GM21576 (cell line): ENCODE data around the gene DHRS13.
A peak's percentile ranks its signal among the peaks of the same experiment; 100 is the strongest.
"Not testable (repeated sequence)": the region's sequence is repeated elsewhere in the genome, so short reads cannot be mapped to it uniquely, and the experiment has no call there.

Experiments
- ATAC-seq: cut with Tn5 transposase; IDR thresholded peaks from one replicate; pipeline ENCODE4 v1.9.1; 2021; ENCODE audit warnings: mild to moderate bottlenecking, moderate library complexity; ENCODE audit not compliant: unreplicated experiment

DHRS13 gene

GRCh38 chr17:28861393-28862203 lies 41.3 kb downstream of the DHRS13 start:
- no peak for ATAC-seq

DNA sequence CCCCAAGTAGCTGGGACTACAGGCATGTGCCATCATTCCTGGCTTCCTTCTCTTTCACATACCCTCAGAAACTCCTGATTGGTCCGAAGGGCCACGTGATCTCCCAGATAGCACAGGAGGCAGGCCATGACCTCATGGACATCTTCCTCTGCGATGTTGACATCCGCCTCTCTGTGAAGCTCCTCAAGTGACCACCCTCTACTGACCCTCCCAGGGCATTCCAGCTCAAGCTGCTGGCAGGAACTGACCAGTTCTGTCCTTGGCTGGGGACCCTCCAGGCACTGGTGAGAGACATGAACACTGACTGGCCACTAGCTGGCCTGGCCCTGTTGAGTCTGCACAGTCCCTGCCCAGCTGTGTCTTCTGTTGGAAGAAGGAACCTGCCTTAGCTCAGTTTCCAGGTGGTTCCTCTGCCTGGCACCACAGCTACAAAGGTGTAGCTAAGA lies 42.5 kb downstream of the DHRS13 start:
- ATAC-seq, result no peak

DNA sequence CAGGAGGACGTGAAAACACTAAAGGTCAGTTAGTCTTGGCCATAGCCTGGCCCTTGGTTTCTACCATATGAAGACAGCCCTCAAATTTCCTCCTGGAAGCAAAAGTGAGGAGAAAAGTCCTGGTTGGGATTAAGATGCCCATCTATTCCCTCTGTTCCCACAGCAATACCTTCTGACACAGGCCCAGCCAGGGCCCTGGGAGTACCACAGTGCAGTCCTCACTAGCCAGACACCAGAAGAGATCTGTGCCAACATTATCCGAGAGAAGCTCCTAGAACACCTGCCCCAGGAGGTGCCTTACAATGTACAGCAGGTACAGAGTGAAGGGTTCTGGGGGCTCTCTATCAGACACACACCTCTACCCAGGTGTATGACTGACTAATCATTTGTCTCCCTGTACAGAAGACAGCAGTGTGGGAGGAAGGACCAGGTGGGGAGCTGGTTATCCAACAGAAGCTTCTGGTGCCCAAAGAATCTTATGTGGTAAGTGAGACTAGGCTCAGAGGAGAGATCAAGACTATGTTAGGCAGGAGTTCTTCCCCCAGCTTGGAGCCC lies 44.0 kb downstream of the DHRS13 start:
- ATAC-seq, result no peak

DNA sequence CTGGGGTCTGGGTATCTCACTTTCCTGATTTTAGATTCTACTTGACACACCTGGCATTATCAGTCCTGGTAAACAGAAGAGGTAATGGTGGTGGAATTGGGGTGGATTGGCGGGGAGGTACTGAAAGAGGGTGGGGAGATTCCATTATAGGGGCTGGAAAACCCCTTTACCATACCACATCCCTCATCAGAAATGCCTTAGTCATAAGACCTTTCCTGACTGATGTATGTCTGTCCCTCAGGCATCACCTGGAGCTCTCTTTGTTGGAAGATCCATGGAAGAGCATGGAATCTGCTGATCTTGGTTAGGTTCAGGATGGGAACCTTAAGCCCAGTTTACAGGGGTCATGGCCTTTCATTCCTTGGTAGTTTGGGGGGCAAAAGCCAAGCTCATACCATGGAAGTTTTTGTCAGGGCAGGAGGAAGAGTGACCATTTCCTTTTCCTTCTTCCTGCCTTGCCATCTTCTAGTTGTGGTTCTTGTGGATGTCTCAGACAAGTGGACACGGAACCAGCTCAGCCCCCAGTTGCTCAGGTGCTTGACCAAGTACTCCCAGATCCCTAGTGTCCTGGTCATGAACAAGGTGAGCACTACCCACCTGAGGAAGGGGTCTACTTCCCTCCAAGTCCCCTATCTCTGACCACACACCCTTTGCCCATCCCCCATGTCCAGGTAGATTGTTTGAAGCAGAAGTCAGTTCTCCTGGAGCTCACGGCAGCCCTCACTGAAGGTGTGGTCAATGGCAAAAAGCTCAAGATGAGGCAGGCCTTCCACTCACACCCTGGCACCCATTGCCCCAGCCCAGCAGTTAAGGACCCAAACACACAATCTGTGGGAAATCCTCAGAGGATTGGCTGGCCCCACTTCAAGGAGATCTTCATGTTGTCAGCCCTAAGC lies 44.7 kb downstream of the DHRS13 start:
- ATAC-seq, result no peak

DNA sequence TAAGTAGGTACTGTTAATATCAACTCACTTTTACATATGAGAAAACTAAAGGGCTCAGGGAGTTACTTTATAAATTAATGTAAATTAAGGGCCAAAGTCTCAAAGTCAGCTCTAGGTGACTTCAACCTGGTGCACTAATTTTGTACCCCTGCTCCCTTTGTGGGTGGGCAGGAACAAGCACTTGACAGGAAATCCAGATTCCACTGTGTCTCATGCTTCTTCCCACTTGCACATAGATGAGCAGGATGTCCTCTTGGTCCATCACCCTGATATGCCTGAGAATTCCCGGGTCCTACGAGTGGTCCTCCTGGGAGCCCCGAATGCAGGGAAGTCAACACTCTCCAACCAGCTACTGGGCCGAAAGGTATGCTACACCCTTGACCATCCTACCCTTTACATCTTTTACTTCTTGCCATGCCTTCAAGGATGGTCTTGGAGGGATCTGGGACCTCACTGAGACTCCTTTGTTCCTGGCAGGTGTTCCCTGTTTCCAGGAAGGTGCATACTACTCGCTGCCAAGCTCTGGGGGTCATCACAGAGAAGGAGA lies 46.8 kb downstream of the DHRS13 start:
- no peak for ATAC-seq

- ATAC-seq, result no peak
Measured at GRCh38 chr17:28855336-28855679, 47.6 kb downstream of the DHRS13 start.

GRCh38 chr17:28854457-28855335 lies 48.2 kb downstream of the DHRS13 start, which contains the start of gene ERAL1:
TSS of gene ERAL1 (plus strand) at chr17:28855016. CDS start at chr17:28855035, 19 bp downstream.
- peak; percentile 91 for ATAC-seq

- ATAC-seq, result no peak
Measured at GRCh38 chr17:28853295-28853694, 49.6 kb downstream of the DHRS13 start.

- no peak for ATAC-seq
Measured at GRCh38 chr17:28849281-28849680, 53.6 kb downstream of the DHRS13 start.

- not testable (repeated sequence) for ATAC-seq
Measured at GRCh38 chr17:28848667-28849066, 54.2 kb downstream of the DHRS13 start.
